ENCODE data around the gene FHAD1. TPM values are rescaled to one million over a fixed set of nuclear protein-coding genes. Genes with fewer than 3 reads are reported as not detected.

The FHAD1 gene
- total and polyA plus RNA-seq, 9 of the 15 experiments (the other 6 are each of a cell fraction or from before 2014, with no cell fraction given): 0.32 to 2.1 (median 1.5) TPM; not detected in 1

DNA sequence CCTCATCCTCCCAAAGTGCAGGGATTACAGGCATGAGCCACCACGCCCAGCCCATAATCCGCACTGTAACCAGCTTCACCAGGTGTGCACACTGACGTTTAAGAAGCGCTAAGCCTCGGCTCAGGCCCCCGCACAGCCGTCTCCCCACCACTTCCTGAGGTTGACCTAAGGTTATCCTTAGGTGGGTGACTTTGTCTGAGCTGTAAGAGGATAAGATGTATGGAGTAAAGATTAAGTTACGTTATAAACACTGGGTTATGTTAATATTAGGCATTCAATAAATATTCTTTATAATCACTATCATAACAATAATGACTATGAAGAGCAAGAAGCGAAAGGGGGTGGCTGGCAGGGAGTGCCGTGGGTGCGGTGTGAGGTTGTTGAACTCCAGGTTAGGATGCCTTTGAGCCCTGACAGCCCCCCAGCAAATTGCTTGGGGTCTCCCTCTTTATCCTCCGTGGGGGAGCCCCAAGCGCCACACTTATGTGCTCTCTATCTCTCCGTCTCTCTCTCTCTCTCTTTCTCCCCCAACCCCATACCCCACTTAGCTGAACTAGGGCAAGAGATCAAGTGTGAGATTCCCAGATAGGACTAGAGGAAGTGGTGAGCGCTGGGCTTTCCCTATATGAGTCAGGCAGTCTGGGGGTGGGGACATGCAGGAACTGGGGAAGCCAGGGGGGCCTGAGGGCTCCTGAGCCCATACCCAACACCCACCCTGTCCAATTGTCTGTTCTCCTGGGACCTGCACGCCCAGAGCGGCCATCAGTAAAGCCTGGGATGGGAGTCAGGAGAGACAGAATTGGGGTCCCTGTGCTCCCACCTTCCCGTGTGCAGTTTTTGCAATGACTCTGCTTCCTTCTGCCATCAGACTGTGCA is 170.3 kb downstream of the FHAD1 start (continued):
- no peak for TF ChIP-seq TCF15 (CRISPR knock-in tag; IDR thresholded peaks at IDR 0.05)
- TF ChIP-seq, protein P1, sequence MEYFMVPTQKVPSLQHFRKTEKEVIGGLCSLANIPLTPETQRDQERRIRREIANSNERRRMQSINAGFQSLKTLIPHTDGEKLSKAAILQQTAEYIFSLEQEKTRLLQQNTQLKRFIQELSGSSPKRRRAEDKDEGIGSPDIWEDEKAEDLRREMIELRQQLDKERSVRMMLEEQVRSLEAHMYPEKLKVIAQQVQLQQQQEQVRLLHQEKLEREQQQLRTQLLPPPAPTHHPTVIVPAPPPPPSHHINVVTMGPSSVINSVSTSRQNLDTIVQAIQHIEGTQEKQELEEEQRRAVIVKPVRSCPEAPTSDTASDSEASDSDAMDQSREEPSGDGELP (CRISPR knock-in tag; IDR thresholded peaks at IDR 0.05; ENCODE audit: borderline replicate concordance): peak; percentile 42; the same call in 1 of the 2 replicates
- no peak for TF ChIP-seq RBM15 (IDR thresholded peaks at IDR 0.05; ENCODE audit: insufficient read depth, low read length)
- TF ChIP-seq GATAD2B (IDR thresholded peaks at IDR 0.05; ENCODE audit: borderline replicate concordance): 0 out of 2 replicates have a peak, but pooled peaks have one; percentile 42
- no peak for TF ChIP-seq KDM1A (IDR thresholded peaks at IDR 0.05)
- no peak for TF ChIP-seq ZNF140 (CRISPR knock-in tag; IDR thresholded peaks at IDR 0.05)
- TF ChIP-seq MBD2 (IDR thresholded peaks at IDR 0.05; ENCODE audit: borderline replicate concordance, low read depth): peak; percentile 58; the same call in 1 of the 2 replicates
- peak in 1 of 2 experiments; percentile 51; a peak in 2 of 4 replicates for TF ChIP-seq MAZ (CRISPR knock-in tag; conservative IDR thresholded peaks at IDR 0.05 in 1 of 2, IDR thresholded peaks at IDR 0.05 in 1 of 2)
- peak; percentile 47 for TF ChIP-seq CBFA2T3 (IDR thresholded peaks at IDR 0.05)
- TF ChIP-seq RBM22 (IDR thresholded peaks at IDR 0.05; ENCODE audit: low read depth, low read length, poor library complexity, severe bottlenecking): no peak
- no peak for TF ChIP-seq ZNF695 (CRISPR knock-in tag; IDR thresholded peaks at IDR 0.05)
- peak; percentile 76; the same call in 1 of the 2 replicates for TF ChIP-seq RNF2 (IDR thresholded peaks at IDR 0.05)
- TF ChIP-seq MEF2D (tag; conservative IDR thresholded peaks at IDR 0.05; ENCODE audit: low read depth): no peak
- TF ChIP-seq ZNF717 (CRISPR knock-in tag; IDR thresholded peaks at IDR 0.05): no peak
- TF ChIP-seq, protein P2, sequence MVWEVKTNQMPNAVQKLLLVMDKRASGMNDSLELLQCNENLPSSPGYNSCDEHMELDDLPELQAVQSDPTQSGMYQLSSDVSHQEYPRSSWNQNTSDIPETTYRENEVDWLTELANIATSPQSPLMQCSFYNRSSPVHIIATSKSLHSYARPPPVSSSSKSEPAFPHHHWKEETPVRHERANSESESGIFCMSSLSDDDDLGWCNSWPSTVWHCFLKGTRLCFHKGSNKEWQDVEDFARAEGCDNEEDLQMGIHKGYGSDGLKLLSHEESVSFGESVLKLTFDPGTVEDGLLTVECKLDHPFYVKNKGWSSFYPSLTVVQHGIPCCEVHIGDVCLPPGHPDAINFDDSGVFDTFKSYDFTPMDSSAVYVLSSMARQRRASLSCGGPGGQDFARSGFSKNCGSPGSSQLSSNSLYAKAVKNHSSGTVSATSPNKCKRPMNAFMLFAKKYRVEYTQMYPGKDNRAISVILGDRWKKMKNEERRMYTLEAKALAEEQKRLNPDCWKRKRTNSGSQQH (CRISPR knock-in tag; IDR thresholded peaks at IDR 0.05): peak; percentile 69; the same call in 1 of the 2 replicates
- TF ChIP-seq TCFL5 (CRISPR knock-in tag; conservative IDR thresholded peaks at IDR 0.05): no peak
- peak in 1 of 2 experiments; percentile 81; a peak in 2 of 4 replicates for TF ChIP-seq RCOR1 (IDR thresholded peaks at IDR 0.05; ENCODE audit: borderline replicate concordance in 1 of 2, low read depth in 2 of 2, low read length in 2 of 2)
- TF ChIP-seq MTA2 (IDR thresholded peaks at IDR 0.05; ENCODE audit: low read depth): peak; percentile 15; the same call in 1 of the 2 replicates
- peak; percentile 42; the same call in 1 of the 2 replicates for TF ChIP-seq ELF1 (tag; IDR thresholded peaks at IDR 0.05)
- TF ChIP-seq KAT7 (CRISPR knock-in tag; IDR thresholded peaks at IDR 0.05; ENCODE audit: borderline replicate concordance): no peak
- no peak for TF ChIP-seq ZNF77 (CRISPR knock-in tag; IDR thresholded peaks at IDR 0.05)
- 0 out of 2 replicates have a peak, but pooled peaks have one; percentile 6 for TF ChIP-seq CBFB (CRISPR knock-in tag; IDR thresholded peaks at IDR 0.05)
- peak; percentile 76; the same call in 1 of the 2 replicates for TF ChIP-seq NR1H2 (CRISPR knock-in tag; IDR thresholded peaks at IDR 0.05)

Data from K562 (cell line).